GM04504 (cell line): ENCODE data around the gene THEM5.

ENCODE experiments used
- DNase-seq: peaks from one replicate; pipeline ENCODE4 v3.0.0-alpha.2; 2012; ENCODE audit warnings: low read depth

Gene THEM5

DNA sequence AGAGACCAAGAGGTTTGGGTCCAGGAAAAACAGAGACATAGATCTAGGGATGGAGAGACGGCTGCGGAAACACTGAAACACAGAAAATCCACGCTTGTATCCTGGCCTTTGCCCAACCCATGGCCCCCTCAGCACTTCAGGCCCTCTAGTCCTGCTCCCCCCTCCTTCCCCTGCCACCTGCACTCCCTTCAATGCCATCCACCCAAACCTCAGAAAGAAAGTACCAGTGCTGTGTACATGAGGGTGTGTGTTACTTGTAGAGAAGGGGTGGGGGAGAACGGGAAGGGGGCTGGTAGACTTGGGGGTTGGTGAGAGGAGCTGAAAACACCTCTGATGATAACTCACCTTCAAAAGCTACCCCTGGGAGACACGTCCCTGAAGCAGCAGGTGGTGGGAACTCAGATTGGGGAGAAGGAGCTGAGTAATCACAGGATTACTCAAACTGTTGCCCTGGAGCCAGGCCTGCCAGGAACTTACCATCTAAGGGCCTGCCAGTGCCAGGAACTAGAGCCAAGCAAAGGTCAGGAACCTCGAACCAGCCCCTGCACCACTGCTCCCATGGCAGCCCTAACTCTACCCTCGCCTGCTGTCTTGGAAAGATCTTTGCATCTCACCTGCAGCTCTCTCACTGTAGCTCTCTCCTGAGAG, 33.4 kb downstream of the THEM5 start:
- no peak for DNase-seq

DNA sequence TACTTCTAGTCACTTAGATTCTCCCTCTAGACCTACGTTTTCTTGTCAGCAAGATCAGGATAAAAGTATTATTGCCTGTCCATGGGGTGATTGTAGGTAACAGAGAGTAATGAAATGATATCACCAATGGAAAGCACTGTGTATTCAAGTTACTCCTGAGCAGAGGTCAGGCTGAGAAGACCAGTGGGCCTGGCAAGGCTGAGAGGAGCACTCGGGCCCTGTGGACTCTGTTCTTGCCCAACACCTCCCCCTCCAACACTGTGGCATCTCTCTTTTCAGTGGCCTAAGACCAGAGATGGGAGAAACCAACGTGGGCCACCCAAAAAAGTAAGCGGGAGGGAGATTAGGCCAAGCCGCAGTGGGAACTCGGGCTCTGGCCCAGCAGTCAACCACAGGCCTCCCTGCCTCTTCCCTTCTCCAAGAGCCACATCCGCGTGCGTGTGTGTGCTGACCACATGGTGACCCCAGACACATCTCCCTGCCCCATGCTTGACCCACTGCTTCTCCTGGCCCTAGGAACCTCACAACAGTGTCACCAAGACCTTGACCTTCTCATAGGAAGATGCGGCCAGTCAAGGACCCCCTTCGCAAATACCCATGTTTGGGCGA, 34.2 kb downstream of the THEM5 start:
- DNase-seq, result no peak

DNA sequence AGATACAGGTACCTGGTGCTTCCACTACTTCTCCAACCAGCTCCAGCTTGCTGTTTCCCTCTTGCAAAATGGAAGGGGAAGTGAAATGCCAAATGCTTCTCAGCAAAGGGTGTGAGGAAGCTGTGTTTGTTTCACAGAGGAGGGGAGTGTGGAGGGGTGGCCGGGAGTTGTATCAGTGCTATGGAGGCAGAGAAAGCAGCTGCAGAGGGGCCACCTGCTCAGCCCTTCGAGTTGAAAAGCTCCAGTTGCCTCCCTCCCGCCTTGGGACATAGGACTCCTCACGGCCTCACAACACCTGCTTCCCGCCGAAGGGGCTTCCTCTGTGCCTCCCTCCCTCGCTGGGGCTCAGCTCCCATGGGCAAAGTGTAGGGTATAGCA, 36.2 kb downstream of the THEM5 start:
- DNase-seq, result no peak

DNA sequence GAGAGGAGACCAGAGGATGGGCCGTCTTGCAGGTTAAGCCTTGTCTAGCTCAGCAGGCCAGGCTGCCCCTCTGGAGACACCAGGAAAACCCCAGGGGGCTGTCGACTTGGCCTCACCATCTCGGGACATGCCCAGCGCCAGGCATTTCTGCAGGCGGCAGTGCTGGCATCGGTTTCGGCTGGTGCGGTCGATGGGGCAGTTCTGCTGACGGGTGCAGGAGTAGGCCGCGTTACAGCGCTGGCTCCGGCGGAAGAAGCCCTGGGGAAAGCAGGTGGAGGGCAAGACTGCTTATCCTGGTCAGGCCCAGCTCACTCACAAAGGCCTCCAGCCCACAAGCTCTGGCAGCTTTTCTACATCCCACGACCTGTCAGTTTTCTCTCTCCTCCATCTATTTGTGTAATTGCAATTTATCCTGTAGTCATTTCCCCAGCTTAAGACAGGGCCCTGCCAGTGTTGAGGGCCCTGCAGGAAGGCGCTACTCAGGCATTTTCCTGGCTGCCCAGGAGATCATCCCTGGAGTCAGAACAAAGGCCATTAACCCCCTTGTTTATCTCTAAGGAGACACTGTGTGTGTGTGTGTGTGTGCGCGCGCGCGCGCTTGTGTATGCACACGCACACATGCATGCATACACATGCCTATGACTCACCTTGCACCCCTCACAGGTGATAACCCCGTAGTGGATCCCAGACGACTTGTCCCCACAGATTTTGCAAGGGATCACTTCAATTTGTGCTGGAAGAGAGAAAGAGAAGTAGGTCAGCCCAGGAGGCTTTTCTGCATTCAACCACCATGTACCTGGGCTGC, 36.8 kb downstream of the THEM5 start:
- no peak for DNase-seq

DNA sequence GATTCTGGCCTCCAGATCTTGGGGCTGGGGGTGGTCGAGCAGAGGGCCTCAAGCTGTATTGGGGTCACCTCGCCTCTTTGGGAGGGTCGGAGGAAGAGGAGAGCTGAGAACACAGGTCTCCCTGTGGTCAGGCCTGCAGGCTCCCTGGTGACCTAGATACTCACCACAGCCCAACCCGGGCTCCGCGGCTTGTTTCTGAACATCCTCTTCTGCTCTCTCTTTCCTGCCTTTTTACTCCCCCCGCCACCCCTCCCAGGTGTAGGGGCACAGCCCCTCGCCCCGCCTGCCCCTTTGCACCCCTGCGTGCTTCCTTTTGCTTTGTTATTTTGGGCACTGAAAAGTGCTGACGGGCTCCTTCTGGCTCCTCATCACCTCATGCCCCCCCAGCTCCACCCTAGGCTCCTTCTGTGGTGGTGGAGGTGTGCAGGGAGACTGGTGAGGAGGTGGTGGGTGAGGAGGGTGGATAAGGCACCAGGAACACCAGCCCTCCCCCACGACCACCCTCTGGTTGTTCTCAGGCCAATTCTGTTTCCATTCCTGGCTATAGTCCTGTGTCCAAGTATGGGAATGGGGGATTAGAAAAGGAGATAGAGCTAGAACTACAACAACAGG, 37.7 kb downstream of the THEM5 start:
- DNase-seq, result no peak

DNA sequence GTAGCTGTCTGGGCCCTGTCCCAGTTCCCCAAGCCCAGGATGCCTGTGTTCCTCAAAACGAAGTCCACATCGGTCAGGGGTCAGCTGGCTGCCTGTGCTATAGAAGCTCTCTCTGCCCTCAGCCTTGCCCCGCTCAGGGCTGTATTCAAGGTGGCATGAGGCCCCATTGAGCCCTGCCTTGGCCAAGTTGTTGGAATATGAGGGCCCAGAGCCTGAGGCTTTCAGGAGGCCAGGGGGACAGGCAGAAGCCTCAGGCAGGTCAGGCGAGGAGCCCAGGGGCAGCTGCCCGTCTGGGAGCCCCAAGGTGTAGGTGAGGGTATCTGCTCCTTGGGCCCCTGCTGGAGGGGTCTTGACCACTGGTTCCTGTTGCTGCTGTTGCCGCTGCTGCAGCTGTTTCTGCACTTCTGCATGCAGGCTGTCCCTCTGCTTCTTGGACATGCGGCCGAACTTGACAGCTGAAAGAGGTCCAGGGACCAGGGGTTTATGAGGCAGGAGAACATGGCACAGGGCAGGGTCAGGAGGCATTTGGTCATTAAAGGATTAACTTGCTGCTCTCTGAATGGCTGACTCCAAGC, 38.5 kb downstream of the THEM5 start:
- DNase-seq, result no peak

DNA sequence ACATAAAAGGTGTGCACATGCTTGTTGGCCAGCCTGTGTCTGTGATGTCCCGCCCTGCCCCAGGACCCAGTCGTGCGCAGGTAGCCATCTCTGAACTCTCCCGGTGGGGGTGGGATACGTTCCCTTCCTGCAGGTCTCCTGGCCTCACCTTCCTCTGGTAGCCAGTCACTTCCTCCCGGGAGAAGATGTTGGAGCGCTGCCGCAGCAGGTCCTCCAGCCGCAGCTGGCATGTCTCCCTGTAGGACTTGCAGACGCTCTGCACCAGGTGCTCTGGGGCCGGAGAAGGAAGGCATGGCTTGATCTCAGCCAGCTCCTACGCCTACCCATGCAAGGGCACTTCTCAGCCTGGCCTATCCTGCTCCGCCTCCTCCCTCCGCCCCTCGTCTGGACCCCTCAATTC, 39.1 kb downstream of the THEM5 start:
- DNase-seq, result no peak

DNA sequence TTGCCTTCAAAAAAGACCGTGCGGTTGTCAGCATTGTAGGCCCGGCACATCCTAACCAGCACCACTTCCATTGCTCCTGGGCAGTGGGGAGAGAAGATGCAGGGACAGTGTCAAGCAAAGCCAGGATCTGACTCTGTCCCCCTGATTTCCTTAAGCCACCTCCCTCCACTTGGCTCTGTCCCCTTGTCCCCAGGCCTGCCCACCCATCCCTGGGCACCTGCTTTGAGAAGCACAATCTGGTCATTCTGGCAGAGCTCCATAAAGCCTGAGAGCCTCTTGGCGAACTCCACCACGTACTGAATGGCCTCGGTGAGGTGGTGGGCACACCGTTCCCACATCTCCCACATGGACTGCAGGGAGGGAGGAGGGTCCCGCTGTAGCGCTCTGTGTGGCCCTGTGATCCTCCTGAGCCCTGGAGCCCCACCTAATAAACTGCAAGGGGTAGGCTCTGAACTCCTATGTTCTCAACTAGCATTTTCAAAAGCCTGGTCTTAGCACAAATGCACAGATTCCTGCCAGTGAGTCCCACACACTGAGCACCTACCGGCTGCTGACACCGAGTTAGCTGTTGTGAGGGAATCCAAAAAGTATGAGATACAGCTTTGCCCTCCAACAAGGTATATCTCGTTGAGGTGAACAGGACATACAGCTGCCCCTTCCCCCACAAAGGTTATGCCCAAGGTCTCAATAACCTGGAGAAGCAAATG, 40.1 kb downstream of the THEM5 start:
- DNase-seq, result no peak

DNA sequence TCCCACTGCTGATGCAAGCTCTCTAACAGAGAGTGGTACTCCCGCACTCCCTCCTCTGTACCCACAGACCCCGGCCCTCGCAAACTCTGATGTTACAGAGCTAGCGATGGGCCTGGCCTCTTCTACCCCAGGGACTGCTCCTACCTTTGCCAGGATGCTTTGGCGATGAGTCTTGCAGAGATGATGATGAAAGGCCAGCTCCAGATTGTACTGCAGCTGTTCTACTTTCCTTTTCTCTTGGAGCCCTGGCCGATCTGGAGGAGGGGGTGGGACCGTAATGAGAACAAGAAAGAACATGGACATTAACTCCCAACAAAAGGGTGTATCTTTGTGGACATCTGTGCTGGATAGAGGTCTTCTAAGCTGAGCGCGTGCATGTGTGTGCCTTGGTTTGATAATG, 42.3 kb downstream of the THEM5 start:
- DNase-seq, result no peak

DNA sequence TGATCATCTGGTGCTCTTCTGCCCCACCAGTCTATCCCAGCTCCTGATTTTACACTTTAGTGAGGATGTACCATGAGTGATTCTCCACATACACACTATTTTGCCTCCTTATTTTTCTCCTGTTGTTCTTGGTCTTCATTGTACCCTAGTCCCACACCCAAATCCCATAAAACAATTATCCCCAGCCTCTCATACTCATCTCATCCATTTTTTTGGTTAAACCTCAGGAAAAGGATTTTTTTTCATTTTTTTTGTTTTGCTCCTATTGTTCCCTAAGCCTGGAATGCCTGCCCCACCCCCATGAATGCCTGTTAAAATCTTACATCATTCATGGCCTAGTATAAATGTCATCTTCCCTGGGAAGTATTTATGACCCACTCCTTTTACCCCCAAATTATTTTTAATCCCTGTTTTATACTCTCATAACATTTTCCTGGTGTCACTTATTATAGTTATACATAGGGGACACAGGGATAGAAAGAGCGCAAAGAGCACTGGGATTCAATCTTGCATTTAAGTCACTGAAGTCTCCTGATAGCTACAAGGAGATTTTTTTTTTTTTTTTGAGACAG, 43.4 kb downstream of the THEM5 start:
- DNase-seq, result no peak

DNA sequence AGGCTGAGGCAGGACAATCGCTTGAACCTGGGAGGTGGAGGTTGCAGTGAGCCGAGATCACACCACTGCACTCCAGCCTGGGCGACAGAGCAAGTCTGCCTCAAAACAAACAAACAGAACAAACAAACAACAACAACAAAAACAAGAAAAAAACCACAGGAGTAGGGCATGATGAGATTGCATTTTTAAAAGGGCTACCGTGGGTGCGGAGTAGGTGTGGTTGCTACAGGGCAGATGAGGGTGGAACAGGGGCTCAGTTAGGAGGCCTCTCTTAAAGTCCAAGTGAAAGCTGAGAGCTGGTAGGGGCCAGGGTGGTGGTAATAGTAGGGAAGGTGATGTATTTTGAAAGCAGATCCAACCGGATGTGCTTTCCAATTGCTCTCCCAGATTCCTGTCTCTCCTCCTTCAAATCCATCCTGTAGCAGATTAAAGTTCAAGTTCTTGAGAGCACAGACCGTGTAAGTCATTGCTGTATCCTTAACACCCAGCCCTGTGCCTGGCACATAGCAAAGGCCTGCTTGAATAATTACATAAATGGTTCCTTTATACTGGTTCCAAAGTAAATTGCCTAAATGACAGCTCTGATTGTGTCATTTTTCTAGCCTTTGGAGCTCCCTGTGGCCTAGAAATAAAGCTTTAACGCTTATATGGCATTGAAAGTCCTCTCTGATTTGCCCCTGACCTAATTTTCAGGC, 44.1 kb downstream of the THEM5 start:
- DNase-seq, result no peak

DNA sequence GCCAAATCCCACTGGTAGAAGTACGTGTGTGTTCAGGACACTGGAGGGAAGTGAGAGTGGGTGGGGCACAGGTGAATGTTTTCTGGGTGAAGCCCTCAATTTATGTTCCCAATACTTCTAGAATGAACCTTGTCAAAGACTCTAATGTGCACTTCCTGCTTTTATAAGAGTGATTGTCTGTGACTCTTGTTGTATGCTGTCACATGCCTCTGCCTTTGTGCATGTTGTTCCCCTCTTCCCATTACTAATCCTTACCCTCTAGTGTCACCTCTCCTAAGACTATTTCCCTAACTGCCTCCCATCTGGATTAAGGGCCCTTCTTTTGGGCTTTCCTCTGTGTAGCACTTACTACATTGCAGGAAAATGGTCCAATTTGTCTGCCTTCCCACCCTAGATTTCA, 45.7 kb downstream of the THEM5 start:
- DNase-seq, result no peak

DNA sequence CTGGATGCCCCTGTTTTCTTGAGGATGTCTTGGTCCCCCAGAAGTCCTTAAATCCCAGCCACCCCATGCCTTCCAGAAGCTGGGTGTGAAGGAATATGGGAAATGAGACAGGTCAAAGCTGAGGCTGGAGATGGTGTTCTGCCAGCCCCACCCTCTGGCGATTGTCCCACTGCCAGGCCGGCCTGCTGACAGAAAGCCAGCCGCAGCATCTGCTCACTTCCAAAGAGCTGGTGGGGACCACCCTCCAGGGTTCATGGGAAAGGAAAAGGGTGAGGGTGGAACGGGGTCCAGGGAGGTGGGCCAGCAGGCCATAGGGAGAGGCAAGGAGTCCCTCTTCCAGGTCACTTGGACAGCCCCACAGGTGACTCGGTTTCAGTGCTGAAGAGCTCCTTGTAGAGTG, 46.4 kb downstream of the THEM5 start:
- no peak for DNase-seq

DNA sequence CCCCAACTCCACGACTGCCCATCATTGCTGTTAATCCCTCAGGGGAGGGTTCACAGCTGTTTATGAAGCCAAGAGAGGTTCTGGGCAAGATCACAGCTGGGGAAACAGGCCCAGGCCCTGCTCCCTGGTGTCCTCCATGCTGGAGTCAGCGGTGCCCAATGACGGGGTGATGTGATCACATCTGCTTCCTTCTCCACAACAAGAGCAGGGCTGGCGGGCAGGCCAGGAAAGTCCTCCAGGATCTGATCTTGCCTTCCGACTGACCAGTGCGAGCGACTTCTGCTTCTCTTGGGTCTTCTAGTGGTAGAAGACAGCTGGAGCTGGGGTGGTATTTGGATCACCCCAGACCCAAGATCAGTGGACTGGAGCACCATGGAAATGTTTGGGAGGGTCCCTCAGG, 47.3 kb downstream of the THEM5 start:
- DNase-seq, result no peak

DNA sequence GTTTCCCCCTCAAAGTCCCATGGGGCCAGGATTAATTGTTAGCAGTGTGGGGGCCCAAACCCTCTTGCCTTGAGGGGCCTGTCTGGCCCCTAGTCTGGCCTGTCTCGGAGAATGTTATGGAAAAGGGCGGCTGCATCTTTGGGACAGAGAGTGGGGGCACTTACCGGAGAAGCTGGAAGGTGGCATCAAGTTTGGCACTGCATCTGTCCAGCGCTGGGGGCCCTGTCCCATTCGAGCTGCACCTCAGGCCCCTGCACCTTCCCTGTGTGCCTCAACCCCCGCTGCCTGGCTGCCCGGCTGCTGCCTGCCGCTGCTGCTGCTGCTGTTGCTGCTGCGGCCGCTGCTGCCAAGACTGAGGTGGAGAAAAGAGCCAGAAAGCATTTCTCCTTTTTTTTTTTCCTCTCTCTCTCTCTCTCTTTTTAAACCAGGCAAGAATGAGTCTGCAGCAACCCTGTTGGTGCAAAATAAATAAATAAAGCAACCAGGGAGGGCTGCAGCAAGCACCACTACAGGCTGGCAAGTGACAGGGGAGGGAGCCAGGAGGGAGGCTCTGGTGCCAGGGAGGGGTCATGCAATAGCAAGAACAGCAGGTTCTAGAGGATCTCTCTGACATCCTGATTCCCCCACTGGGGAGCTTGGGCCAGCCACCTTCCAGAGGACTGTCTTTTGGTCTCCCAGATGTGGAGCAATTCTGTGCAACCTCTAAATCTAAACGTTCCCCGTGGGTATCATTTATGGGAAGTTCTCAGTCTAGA, 48.3 kb downstream of the THEM5 start, which contains the start of gene LINGO4:
LINGO4 (minus strand) TSS at position 354 of the 755 bp plus-strand sequence. CDS start 2,715 bp downstream, outside the sequence.
- no peak for DNase-seq

DNA sequence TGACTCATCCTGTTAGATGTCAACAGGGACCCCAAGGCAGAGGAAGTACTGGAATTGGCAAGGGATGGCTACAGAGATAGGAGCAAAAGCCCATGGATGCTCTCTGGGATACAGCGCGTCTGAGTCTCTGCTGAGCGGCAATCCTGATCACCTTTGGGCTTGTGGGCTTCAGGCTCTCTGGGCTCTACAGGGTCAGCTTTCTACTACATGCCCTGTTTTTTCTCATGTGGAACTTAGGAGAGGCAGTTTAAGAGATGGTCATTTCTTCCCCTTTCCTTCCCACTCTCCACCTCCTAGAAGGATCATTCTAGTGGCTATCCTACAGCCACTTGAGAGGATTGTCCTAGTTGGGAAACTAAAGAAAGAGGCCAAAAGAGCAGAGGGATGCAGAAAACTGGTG, 49.6 kb downstream of the THEM5 start:
- no peak for DNase-seq

DNA sequence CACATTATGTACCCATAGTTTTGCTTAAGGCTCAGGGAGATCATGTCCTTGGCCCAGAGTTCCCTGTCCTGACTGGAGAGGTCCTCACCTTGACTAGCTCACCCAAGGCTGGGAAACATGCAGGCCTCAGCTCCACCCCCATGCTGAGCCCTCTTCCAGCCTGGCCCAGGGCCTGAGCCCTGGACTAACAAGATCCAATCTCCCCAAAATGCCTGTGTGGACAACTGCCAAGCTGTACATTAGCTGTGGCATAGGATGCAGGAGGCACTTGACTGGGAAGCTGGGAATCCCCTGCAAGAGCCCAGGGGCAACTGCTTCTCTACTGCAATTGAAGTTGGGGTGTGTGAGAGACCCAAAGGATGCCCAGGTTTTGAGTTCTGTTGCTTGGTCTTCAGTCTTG, 50.3 kb downstream of the THEM5 start:
- no peak for DNase-seq

DNA sequence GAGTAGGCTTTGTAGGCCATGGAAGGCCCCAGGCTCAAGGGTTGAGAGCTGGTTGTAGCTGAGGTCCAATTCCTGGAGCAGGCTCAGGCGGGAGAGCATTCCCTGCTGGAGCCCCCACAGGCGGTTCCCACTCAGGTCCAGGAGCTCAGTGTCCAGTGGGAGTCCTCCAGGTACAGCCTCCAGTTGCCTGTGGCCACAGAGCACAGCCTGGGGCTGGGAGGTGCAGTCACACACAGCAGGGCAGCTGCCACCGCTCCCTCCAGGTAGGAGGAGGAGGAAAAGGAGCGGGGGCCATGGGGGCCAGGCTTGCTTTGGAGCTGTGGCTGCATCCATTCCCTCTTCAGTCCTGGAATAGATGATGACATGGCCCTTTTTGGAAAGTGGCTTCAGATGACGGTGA, 51.1 kb downstream of the THEM5 start:
- DNase-seq, result no peak

DNA sequence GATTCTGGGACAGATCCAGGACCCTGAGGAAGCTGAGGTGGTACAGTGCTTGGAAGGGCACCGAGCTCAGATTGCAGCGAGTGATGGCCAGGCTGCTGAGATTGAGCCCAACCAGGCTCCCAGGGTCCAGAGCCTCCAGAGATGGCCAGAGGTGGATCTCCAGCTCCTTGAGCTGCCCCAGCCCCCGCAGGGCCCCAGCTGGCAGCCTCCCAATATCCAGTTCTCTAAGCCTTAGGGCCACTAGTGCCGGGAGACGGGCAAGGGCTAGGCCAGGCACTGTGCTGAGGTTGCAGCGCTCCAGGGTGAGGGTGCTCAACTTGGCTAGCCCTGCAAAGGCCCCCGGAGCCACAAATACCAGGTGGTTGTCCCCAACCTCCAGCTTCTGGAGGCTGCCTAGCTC, 51.7 kb downstream of the THEM5 start:
- DNase-seq, result no peak

DNA sequence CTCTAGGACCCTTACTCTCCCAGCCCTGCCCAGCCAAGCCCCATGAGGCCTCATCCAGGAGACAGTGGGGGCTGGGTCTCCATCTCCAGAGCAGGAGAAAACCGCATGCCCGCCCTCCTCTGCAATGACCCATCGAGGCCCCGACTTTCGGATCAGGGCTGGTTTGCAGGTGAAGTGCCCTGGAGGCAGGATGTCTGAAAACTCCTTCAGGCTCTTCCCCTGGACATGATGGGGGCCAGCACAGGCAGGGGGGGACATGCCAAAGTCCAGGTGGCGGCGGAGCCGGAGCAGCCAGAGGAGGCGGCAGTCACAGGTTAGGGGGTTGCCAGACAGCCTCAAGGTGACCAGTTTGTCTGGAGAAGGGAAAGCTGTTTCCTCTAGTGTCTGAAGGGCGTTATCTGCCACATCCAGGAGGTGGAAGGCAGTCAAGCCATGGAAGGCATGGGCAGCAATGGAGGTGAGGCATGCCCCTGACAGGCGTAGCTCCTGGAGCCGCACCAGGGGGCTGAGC, 52.1 kb downstream of the THEM5 start:
- no peak for DNase-seq
